Measurements from ENCODE around the gene SOX21.
"Not testable (repeated sequence)": the region's sequence is repeated elsewhere in the genome, so short reads cannot be mapped to it uniquely, and the experiment has no call there.

The SOX21 gene

DNA sequence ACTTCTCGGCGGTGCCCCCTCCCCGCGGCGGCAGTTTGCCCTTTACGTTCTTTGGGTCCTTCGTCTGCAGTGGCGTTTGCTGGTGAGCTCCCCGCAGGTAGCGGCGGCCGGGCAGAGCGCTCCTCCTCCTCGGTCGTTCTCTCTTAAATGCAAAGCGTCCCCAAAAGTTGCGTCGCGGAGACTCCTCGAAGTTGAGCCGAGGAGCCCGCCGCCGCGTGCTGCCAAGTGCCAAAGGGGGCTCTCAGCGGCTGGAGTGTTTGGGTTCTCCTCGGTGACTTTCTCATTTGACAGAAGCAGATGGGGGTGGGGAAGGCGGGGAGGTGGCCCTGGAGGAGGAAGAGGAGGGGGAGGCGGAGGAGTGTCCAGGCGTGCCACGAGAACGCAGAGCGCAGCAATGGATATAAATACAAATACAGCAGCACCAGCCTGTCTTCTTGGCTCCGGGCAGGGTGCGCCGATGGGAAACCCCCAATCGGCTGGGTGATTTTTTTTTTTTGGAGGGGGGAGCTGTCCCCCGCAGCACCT lies at the start of gene SOX21:
Gene SOX21 (minus strand): TSS at position 259 of the 525 bp plus-strand sequence. CDS start 496 bp downstream, outside the sequence.
- in situ Hi-C loops (cut with MboI; ENCODE audit: low sequenced_read_pairs), result loop anchor here (5.0 to 10.0 kb wide), 2 partner anchors 112 to 235 kb away; no protein-coding TSS in a partner anchor
- DNase-seq (ENCODE audit: low spot score in 2 of 2), result peak; percentile 87 to 92
- peaks cover 37% of the 10 kb centered on the region for H3K4me1 ChIP-seq
- no peaks in the 10 kb centered on the region for H3K9me3 ChIP-seq
- peak within 1 kb of the TSS; percentile 62 for H3K4me3 ChIP-seq
- H3K36me3 ChIP-seq (replicated peaks), result no peaks in the 10 kb centered on the region; the same call in 1 of the 2 replicates
- no peaks in the 10 kb centered on the region for H3K27me3 ChIP-seq (ENCODE audit: low read depth)

DNA sequence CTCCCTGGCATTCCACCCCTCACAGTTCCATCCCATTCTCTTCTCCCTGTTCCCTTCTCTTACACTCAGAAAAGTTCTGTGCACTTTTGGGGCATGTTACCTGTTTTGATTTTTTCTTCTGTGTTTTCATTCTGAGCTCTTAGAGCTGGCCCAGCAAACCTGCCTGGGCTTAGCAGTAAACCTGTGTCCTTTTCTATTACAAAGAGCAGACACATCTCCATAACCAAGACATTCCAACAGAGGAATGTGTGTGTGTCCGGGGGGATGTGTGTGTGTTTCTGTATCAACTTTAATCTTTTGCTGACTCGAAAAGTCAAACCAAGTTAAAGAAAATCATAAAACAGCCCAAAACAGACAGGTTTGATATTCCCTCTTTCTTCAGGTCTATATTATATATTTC lies 49.1 kb upstream of the SOX21 start:
- in situ Hi-C loops (cut with MboI; ENCODE audit: low sequenced_read_pairs), result no loop called here
- Histone ChIP-seq H3K27me3 (ENCODE audit: low read depth) (no peaks in the 10 kb centered on the region), H3K4me3 (no peak overlapping the region), H3K4me1 (peaks cover 15% of the 10 kb centered on the region), H3K9me3 (no peaks in the 10 kb centered on the region), H3K36me3 (replicated peaks) (no peaks in the 10 kb centered on the region)
- DNase-seq (ENCODE audit: low spot score in 2 of 2), result peak; percentile 64 to 76

DNA sequence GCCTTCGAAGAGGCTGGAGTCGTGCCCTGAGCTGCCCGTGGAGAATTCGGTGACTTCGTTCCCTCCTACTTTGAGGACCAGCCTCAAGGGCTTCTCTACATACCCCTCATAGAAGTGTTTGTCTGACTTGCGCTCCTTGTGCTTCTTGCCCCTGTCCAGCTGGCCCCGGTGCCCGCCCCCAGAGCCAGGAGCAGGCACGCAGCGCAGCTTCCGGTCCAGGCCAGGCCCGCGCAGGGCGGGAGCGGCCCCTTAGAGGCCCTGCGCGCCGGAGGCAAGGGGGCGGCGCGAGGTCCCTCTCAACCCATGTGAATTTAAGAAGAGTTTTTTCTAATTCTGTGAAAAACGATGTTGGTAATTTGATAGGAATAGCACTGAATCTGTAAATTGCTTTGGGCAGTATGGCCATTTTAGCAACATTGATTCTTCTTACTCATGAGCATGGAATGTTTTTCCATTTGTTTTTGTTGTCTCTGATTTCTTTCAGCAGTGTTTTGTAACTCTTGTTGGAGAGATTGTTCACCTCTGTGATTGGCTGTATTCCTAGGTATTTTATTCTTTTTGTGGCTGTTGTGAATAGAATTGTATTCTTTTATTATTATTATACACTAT lies 46.9 kb upstream of the SOX21 start:
- Histone ChIP-seq H3K4me3 (no peak overlapping the region), H3K36me3 (replicated peaks) (no peaks in the 10 kb centered on the region), H3K27me3 (ENCODE audit: low read depth) (no peaks in the 10 kb centered on the region), H3K9me3 (no peaks in the 10 kb centered on the region), H3K4me1 (peaks cover 21% of the 10 kb centered on the region)
- in situ Hi-C loops (cut with MboI; ENCODE audit: low sequenced_read_pairs), result no loop called here
- DNase-seq (ENCODE audit: low spot score in 2 of 2), result no peak

DNA sequence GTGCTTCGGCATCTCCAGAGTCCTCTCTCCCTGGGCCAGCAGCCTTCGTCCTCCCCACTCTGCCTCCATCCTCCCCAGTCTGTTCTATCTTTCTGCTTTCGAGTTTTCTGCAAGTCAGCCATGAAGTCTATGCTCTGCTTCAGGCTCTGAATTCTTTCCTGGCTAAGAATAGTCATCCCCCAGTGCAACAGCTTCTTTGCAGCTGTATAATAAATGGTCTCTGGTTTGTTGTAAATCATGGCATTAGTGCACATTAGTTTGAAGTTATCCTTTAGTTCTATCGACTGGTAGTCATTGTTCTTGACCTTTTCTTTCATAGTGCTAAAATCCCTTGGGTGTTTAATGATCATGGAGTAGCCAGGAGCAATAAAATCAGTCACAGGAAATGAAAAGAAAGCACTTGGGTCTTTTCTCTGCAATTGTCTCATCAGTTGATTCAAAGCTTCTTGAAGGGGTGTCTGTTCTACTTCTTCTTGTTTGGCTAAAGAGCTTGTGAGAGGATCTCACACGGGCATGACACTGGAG lies 46.2 kb upstream of the SOX21 start:
- in situ Hi-C loops (cut with MboI; ENCODE audit: low sequenced_read_pairs), result no loop called here
- H3K9me3 ChIP-seq, result no peaks in the 10 kb centered on the region
- peak; percentile 46 to 93 for DNase-seq (ENCODE audit: low spot score in 2 of 2)
- H3K27me3 ChIP-seq (ENCODE audit: low read depth), result no peaks in the 10 kb centered on the region
- H3K4me1 ChIP-seq, result peaks cover 21% of the 10 kb centered on the region
- H3K36me3 ChIP-seq (replicated peaks), result no peaks in the 10 kb centered on the region
- no peak overlapping the region for H3K4me3 ChIP-seq

DNA sequence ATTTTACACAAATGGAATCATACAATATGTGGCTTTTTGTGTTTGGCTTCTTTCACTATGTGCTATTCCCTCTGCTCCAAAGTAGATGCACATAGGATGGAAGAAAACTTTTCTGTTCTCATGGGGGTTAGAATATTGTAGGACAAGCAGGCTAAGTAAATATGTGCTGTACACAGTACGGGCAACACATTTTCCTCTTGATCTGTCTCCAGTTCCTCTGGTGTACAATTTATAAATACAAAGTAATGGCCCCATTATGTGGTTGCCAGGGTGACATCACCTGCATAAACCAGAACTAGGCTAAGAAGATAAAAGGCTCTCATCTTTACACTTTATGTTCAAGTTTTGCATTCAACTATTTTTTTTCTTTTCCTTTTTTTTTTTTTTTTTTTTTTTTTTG lies 41.0 kb upstream of the SOX21 start:
- DNase-seq (ENCODE audit: low spot score in 2 of 2), result no peak
- Histone ChIP-seq H3K36me3 (replicated peaks) (no peaks in the 10 kb centered on the region), H3K27me3 (ENCODE audit: low read depth) (no peaks in the 10 kb centered on the region), H3K4me3 (no peak overlapping the region), H3K4me1 (peaks cover 23% of the 10 kb centered on the region), H3K9me3 (no peaks in the 10 kb centered on the region)
- in situ Hi-C loops (cut with MboI; ENCODE audit: low sequenced_read_pairs), result no loop called here

DNA sequence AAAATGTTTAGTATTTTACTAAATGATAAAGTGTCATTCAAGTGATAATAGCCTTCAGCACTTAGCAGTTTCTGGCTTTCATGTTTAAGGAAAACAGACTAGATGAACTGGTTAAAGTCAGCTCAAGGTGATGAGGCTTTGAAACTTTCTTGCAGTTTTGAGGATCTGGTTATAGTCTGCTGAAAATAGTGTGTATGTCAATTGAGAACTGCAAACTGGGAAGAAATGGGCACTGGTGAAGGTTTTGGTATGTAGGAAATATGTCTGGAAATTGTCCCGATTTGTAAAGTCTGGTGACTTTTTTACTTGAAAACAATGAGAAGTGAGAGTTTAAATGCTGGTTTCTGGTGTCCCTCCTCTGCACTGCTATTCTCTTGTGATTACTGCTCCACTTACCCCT lies 36.8 kb upstream of the SOX21 start:
- peaks cover 12% of the 10 kb centered on the region for H3K4me1 ChIP-seq
- DNase-seq (ENCODE audit: low spot score in 2 of 2), result no peak
- H3K9me3 ChIP-seq, result no peaks in the 10 kb centered on the region
- H3K36me3 ChIP-seq (replicated peaks), result no peaks in the 10 kb centered on the region
- in situ Hi-C loops (cut with MboI; ENCODE audit: low sequenced_read_pairs), result no loop called here
- no peak overlapping the region for H3K4me3 ChIP-seq
- no peaks in the 10 kb centered on the region for H3K27me3 ChIP-seq (ENCODE audit: low read depth)

DNA sequence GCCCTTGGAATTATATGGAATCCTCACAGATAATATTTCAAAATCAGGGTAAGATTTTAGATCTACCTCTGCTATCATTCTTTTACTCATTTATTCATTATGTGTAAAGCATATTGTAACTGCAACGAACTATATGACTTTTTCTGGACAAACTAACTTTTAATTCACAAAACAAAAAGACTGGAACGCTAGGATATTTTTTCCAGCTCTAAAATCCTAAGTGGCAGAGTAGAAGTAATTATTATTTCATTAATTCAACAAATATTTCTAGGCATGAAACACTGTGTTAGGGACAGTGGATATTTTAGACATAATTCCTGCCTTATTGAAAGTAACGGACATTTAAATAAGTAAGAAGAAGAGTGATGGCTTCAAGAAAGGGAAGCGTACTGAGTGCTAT lies 26.9 kb upstream of the SOX21 start:
- in situ Hi-C loops (cut with MboI; ENCODE audit: low sequenced_read_pairs), result no loop called here
- Histone ChIP-seq H3K27me3 (ENCODE audit: low read depth) (no peaks in the 10 kb centered on the region), H3K4me1 (no peaks in the 10 kb centered on the region), H3K9me3 (no peaks in the 10 kb centered on the region), H3K4me3 (no peak overlapping the region), H3K36me3 (replicated peaks) (no peaks in the 10 kb centered on the region)
- no peak for DNase-seq (ENCODE audit: low spot score in 2 of 2)

DNA sequence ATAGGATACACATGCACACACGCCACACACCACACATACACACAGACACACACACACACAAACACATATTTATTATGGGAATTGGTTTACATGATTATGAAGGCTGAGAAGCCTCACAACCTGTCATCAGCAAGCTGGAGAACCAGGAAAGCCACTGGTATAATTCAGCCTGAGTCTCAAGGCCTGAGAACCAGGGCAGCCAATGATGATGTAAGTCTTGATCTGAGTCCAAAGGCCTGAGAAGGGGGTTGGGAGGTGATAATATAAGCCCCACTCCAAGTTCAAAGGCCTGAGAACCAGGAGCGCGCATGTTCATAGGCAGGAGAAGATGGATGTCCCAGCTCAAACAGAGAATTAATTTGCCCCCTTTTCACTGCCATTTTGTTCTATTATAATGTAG lies 18.7 kb upstream of the SOX21 start:
- in situ Hi-C loops (cut with MboI; ENCODE audit: low sequenced_read_pairs), result no loop called here
- Histone ChIP-seq H3K36me3 (replicated peaks) (no peaks in the 10 kb centered on the region), H3K9me3 (no peaks in the 10 kb centered on the region), H3K27me3 (ENCODE audit: low read depth) (no peaks in the 10 kb centered on the region), H3K4me3 (no peak overlapping the region), H3K4me1 (no peaks in the 10 kb centered on the region)
- no peak for DNase-seq (ENCODE audit: low spot score in 2 of 2)

DNA sequence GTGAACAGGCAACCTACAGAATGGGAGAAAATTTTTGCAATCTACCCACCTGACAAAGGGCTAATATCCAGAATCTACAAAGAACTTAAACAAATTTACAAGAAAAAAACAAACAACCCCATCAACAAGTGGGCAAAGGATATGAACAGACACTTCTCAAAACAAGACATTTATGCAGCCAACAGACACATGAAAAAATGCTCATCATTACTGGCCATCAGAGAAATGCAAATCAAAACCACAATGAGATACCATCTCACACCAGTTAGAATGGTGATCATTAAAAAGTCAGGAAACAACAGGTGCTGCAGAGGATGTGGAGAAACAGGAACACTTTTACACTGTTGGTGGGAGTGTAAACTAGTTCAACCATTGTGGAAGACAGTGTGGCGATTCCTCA lies 17.6 kb upstream of the SOX21 start:
- H3K4me3 ChIP-seq; H3K27me3 ChIP-seq (ENCODE audit: low read depth); H3K36me3 ChIP-seq (replicated peaks); H3K4me1 ChIP-seq; DNase-seq (ENCODE audit: low spot score in 2 of 2); H3K9me3 ChIP-seq; in situ Hi-C loops (cut with MboI; ENCODE audit: low sequenced_read_pairs): not testable (repeated sequence)

DNA sequence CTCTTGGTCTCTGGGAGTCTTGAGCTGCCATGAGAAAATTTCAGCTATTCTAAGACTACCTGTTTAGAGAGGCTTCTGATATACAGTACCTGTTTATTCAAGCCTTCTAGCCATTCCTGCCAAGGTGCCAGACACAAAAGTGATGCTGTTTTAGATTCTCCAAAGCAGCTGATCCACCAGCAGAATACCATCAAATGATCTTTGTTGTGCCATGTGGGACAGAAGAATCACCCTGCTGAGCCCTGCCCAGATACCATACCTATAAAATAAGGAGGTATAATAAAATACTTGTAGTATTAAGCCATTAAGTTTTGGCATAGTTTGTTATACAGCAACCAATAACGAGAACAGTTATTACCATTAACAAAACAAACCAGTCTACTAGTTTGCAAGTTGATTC lies 14.1 kb upstream of the SOX21 start:
- no peak for DNase-seq (ENCODE audit: low spot score in 2 of 2)
- H3K27me3 ChIP-seq (ENCODE audit: low read depth), result no peaks in the 10 kb centered on the region
- in situ Hi-C loops (cut with MboI; ENCODE audit: low sequenced_read_pairs), result no loop called here
- peaks cover 15% of the 10 kb centered on the region for H3K4me1 ChIP-seq
- no peaks in the 10 kb centered on the region for H3K36me3 ChIP-seq (replicated peaks)
- no peak overlapping the region for H3K4me3 ChIP-seq
- H3K9me3 ChIP-seq, result no peaks in the 10 kb centered on the region

DNA sequence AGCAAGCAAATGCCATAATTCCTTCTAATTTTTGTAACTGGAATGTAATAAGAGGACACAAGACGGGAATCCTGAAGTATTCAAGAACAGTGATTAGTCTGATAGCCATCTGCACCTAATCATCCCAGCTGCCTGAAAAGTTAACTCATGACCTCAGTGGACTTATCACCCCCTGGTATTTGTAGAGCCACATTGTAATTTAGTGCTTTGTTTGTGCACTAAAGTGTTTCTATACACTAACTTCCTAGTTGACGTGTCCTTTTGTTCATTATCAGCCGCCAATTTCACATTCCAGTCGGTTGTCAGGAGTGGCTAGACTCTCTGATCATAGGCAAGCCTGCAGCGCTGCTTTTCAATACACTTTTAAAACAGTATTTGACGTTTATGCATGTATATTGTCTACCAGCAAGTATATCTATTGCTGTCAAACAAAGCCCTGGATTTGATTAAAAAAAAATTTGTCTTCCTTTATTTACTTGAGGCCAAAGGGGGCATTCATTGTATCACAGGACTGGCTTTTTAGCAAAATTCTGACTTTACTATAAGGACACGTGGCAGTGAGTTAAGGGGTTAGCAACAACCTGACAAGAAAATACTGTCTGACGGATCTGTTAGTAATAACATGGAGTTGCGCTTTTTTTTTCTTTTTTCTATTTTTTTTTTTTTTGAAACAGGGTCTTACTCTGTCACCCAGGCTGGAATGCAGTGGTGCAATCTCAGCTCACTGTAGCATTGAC lies 10.4 kb upstream of the SOX21 start:
- H3K36me3 ChIP-seq (replicated peaks), result no peaks in the 10 kb centered on the region
- no peaks in the 10 kb centered on the region for H3K27me3 ChIP-seq (ENCODE audit: low read depth)
- H3K9me3 ChIP-seq, result no peaks in the 10 kb centered on the region
- DNase-seq (ENCODE audit: low spot score in 2 of 2), result peak; percentile 69 to 83
- H3K4me1 ChIP-seq, result peaks cover 15% of the 10 kb centered on the region
- no peak overlapping the region for H3K4me3 ChIP-seq
- in situ Hi-C loops (cut with MboI; ENCODE audit: low sequenced_read_pairs), result no loop called here

DNA sequence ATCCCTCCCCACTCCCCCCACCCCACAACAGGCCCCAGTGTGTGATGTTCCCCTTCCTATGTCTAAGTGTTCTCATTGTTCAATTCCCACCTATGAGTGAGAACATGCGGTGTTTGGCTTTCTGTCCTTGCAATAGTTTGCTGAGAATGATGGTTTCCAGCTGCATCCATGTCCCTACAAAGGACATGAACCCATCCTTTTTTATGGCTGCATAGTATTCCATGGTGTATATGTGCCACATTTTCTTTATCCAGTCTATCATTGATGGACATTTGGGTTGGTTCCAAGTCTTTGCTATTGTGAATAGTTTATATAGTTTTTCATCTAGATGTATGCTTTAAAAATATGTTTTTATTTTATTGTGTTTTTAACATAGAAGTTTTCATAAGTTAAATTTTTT lies 6.4 kb upstream of the SOX21 start:
- H3K9me3 ChIP-seq; H3K36me3 ChIP-seq (replicated peaks); DNase-seq (ENCODE audit: low spot score in 2 of 2); H3K4me3 ChIP-seq; H3K27me3 ChIP-seq (ENCODE audit: low read depth): not testable (repeated sequence)
- in situ Hi-C loops (cut with MboI; ENCODE audit: low sequenced_read_pairs), result loop anchor here (10.0 kb wide), 1 partner anchor 106 kb away; no protein-coding TSS in a partner anchor
- peaks cover 36% of the 10 kb centered on the region for H3K4me1 ChIP-seq

DNA sequence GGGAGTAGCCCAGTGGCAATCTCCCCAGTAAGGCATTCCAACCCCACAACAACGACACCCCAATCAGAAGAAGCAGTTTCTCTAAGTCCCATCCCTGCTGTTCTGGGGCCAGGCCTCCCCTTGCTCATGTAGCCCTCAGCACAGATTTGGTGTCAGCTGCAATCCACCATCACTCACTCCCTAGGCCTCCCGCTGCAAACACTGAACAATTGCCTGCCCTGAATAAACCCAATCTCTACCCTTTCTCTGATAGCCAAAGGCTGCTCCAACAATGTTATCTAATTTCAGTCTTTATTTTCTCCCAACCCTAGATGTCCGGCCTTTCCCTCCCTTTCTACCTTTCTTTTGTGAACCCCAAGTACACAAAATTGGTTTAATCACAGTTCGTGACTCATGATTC lies 5.6 kb upstream of the SOX21 start:
- in situ Hi-C loops (cut with MboI; ENCODE audit: low sequenced_read_pairs), result loop anchor here (10.0 kb wide), 1 partner anchor 107 kb away; no protein-coding TSS in a partner anchor
- DNase-seq (ENCODE audit: low spot score in 2 of 2), result no peak
- no peaks in the 10 kb centered on the region for H3K27me3 ChIP-seq (ENCODE audit: low read depth)
- H3K9me3 ChIP-seq, result no peaks in the 10 kb centered on the region
- no peak overlapping the region for H3K4me3 ChIP-seq
- no peaks in the 10 kb centered on the region for H3K36me3 ChIP-seq (replicated peaks)
- peaks cover 32% of the 10 kb centered on the region for H3K4me1 ChIP-seq

DNA sequence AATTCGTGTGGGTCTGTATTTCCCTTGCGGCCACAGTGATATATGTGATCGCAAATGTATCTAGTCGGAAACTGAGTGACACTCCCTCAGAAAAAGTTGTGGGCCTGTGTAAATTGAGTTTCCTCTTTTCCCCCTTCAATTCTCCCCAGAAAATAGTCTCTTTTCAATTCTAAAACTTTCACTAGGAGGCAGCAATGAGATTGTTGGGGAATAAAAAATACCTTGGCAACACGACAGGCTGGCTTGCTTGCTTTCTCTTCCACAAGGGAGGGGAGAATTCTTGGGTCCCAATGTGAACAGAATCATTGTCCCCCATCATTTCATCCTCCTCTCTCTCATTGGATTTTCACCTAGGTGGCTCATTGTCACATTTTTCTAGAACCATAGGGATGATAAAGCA lies 3.7 kb upstream of the SOX21 start:
- Histone ChIP-seq H3K36me3 (replicated peaks) (no peaks in the 10 kb centered on the region; the same call in 1 of the 2 replicates), H3K27me3 (ENCODE audit: low read depth) (no peaks in the 10 kb centered on the region), H3K4me3 (no peak overlapping the region), H3K4me1 (peaks cover 22% of the 10 kb centered on the region), H3K9me3 (no peaks in the 10 kb centered on the region)
- DNase-seq (ENCODE audit: low spot score in 2 of 2), result peak in 1 of 2 experiments; percentile 29
- in situ Hi-C loops (cut with MboI; ENCODE audit: low sequenced_read_pairs), result loop anchor here (10.0 kb wide), 1 partner anchor 109 kb away; no protein-coding TSS in a partner anchor
